Loucy (cell line): ENCODE data around the gene KRT32.

ENCODE experiments used
- H2AFZ ChIP-seq: fragments of 200-600 bp; sonication (generic); 2 replicates; pipeline ENCODE4 v1.6.0; 2016; ENCODE audit warnings: antibody characterized with exemption, mild to moderate bottlenecking, low read length, moderate library complexity
- H3F3A ChIP-seq: fragments of 200-600 bp; 2 replicates; pipeline ENCODE4 v1.6.0; 2016; ENCODE audit warnings: antibody characterized with exemption, low read depth, mild to moderate bottlenecking
- H3K27me3 ChIP-seq: fragments of 200-600 bp; sonication (generic); 2 replicates; pipeline ENCODE4 v1.6.1; 2014; ENCODE audit warnings: low read length, mild to moderate bottlenecking; ENCODE audit not compliant: insufficient read depth, poor library complexity, severe bottlenecking
- H3K36me3 ChIP-seq: fragments of 200-600 bp; sonication (generic); 2 replicates; pipeline ENCODE4 v1.6.1; 2016; ENCODE audit warnings: low read length; ENCODE audit not compliant: insufficient read depth
- H3K4me1 ChIP-seq: fragments of 200-600 bp; sonication (generic); 2 replicates; pipeline ENCODE4 v1.5.1; 2014; ENCODE audit warnings: low read length, mild to moderate bottlenecking; ENCODE audit not compliant: insufficient read depth, poor library complexity, severe bottlenecking
- H3K4me2 ChIP-seq: fragments of 200-600 bp; sonication (generic); 2 replicates; pipeline ENCODE4 v1.6.0; 2014; ENCODE audit warnings: antibody characterized with exemption, low read length, low read depth, mild to moderate bottlenecking; ENCODE audit not compliant: poor library complexity, severe bottlenecking
- H3K4me3 ChIP-seq: fragments of 200-600 bp; sonication (generic); 2 replicates; pipeline ENCODE4 v1.5.1; 2014; ENCODE audit warnings: low read length, mild to moderate bottlenecking, mixed read lengths; ENCODE audit not compliant: poor library complexity, severe bottlenecking
- H3K79me2 ChIP-seq: fragments of 200-600 bp; sonication (generic); 2 replicates; pipeline ENCODE4 v1.6.1; 2014; ENCODE audit warnings: low read length; ENCODE audit not compliant: insufficient read depth
- H3K9ac ChIP-seq: fragments of 200-600 bp; sonication (generic); 2 replicates; pipeline ENCODE4 v1.6.0; 2014; ENCODE audit warnings: mild to moderate bottlenecking, low read depth, low read length, moderate library complexity; ENCODE audit not compliant: poor library complexity, severe bottlenecking
- H3K9me2 ChIP-seq: fragments of 200-600 bp; sonication (generic); replicated peaks from 2 replicates; pipeline ENCODE4 v1.6.1; 2016; ENCODE audit warnings: low read depth, low read length, mixed read lengths
- H3K9me3 ChIP-seq: fragments of 200-600 bp; sonication (generic); 2 replicates; pipeline ENCODE4 v1.6.1; 2014; ENCODE audit warnings: mild to moderate bottlenecking, antibody characterized with exemption, low read length, low read depth; ENCODE audit not compliant: insufficient read depth
- H4K20me1 ChIP-seq: fragments of 200-600 bp; sonication (generic); 2 replicates; pipeline ENCODE4 v1.6.0; 2014; ENCODE audit warnings: antibody characterized with exemption, low read length, mild to moderate bottlenecking; ENCODE audit not compliant: insufficient read depth, poor library complexity, severe bottlenecking
- EZH2phosphoT487 ChIP-seq: fragments of 200-600 bp; IDR thresholded peaks from 2 replicates; pipeline ENCODE4 v1.6.1; 2018; ENCODE audit warnings: antibody characterized with exemption, mild to moderate bottlenecking, moderate library complexity, borderline replicate concordance
- TF ChIP-seq, protein P1 (sequence below): fragments of 200-600 bp; sonication (generic); conservative IDR thresholded peaks from 2 replicates; pipeline ENCODE4 v1.5.1; 2014; ENCODE audit warnings: mild to moderate bottlenecking, antibody characterized with exemption, low read length

The KRT32 gene

DNA sequence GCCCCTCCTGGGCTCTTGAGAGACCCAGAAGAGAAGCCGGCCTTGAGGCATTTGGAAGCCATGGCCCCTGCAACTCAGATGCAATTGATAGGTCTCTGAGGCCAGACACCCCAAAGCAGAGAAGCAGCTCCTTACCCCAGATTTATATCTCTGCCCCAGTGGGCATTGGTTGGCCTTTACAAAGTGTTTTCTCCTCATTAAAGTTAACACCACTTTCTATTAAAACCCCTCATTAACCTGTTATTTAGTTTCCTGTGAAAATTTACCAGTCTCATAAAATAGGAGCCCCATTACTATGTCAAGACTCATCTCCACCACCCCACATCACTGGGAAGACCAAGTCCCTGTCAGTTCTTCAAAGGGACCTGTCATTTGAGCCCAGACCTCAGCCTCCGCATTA lies 13.8 kb upstream of the KRT32 start, which contains the start of gene KRT35:
TSS of gene KRT35 (minus strand) at position 116 of the 400 bp plus-strand sequence. CDS start at position 62, 54 bp downstream.
- H4K20me1 ChIP-seq, result no peaks in the 10 kb centered on the region
- no peaks in the 10 kb centered on the region for H3K4me1 ChIP-seq
- H3K36me3 ChIP-seq, result no peaks in the 10 kb centered on the region
- no peaks in the 10 kb centered on the region for H3K79me2 ChIP-seq
- no peaks in the 10 kb centered on the region for H3K27me3 ChIP-seq
- H3K4me2 ChIP-seq, result no peak within 1 kb of the TSS
- H3F3A ChIP-seq, result no peaks in the 10 kb centered on the region
- H3K9me3 ChIP-seq, result no peaks in the 10 kb centered on the region
- TF ChIP-seq EZH2phosphoT487, result no peak
- TF ChIP-seq, protein P1, sequence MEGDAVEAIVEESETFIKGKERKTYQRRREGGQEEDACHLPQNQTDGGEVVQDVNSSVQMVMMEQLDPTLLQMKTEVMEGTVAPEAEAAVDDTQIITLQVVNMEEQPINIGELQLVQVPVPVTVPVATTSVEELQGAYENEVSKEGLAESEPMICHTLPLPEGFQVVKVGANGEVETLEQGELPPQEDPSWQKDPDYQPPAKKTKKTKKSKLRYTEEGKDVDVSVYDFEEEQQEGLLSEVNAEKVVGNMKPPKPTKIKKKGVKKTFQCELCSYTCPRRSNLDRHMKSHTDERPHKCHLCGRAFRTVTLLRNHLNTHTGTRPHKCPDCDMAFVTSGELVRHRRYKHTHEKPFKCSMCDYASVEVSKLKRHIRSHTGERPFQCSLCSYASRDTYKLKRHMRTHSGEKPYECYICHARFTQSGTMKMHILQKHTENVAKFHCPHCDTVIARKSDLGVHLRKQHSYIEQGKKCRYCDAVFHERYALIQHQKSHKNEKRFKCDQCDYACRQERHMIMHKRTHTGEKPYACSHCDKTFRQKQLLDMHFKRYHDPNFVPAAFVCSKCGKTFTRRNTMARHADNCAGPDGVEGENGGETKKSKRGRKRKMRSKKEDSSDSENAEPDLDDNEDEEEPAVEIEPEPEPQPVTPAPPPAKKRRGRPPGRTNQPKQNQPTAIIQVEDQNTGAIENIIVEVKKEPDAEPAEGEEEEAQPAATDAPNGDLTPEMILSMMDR, result no peak
- H3K9me2 ChIP-seq, result no peaks in the 10 kb centered on the region
- H2AFZ ChIP-seq, result no peak within 1 kb of the TSS
- H3K4me3 ChIP-seq, result no peak within 1 kb of the TSS
- H3K9ac ChIP-seq, result no peak within 1 kb of the TSS

DNA sequence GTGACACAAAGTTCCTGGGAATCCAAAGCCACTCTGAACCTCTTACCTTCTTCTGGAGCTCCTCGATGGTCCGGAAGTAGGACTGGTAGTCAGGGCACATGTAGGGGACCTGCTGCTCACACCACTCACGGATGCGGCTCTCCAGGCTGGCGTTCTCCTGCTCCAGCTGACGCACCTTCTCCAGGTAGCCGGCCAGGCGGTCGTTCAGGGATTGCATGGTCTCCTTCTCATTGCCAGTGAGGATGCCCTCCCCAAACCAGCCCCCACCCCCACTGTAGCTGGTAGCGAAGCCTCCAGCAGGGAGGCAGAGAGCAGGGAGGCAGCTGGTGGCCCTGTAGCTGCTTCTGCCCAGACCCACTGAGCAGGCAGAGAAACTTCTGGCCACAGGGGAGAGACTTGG lies 13.4 kb upstream of the KRT32 start:
- H3K36me3 ChIP-seq, result no peaks in the 10 kb centered on the region
- no peaks in the 10 kb centered on the region for H3K79me2 ChIP-seq
- H3K4me1 ChIP-seq, result no peaks in the 10 kb centered on the region
- H3K9me3 ChIP-seq, result no peaks in the 10 kb centered on the region
- H3K4me2 ChIP-seq, result no peak overlapping the region
- H3K9me2 ChIP-seq, result no peaks in the 10 kb centered on the region
- TF ChIP-seq, protein P1, result no peak
- no peak for TF ChIP-seq EZH2phosphoT487
- H3K9ac ChIP-seq, result no peak overlapping the region
- no peaks in the 10 kb centered on the region for H3K27me3 ChIP-seq
- no peaks in the 10 kb centered on the region for H3F3A ChIP-seq
- no peaks in the 10 kb centered on the region for H4K20me1 ChIP-seq
- no peak overlapping the region for H3K4me3 ChIP-seq
- no peak overlapping the region for H2AFZ ChIP-seq

DNA sequence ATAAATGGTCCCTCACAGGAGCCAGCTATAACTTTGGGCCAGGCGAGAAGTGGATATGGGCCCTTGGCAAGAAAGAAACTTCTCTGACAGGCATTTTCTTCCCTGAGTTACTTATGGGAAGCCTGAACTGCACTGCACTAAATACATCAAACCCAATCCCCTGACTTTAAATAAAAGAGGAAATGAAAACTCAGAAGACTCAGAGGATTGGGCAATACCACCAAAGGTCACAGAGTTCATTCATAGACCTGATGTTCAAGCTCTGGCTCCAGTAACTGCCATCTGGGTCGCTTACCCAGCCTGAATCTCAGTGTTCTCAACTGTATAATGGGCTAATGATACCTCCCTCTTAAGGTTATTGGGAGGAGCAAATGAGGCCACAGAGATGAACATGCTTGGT lies 12.9 kb upstream of the KRT32 start:
- H3K27me3 ChIP-seq, result no peaks in the 10 kb centered on the region
- no peak for TF ChIP-seq EZH2phosphoT487
- TF ChIP-seq, protein P1, result no peak
- no peaks in the 10 kb centered on the region for H4K20me1 ChIP-seq
- no peaks in the 10 kb centered on the region for H3K9me3 ChIP-seq
- H3K4me3 ChIP-seq, result no peak overlapping the region
- H3K4me1 ChIP-seq, result no peaks in the 10 kb centered on the region
- no peaks in the 10 kb centered on the region for H3K79me2 ChIP-seq
- no peak overlapping the region for H3K9ac ChIP-seq
- H3F3A ChIP-seq, result no peaks in the 10 kb centered on the region
- H3K4me2 ChIP-seq, result no peak overlapping the region
- H2AFZ ChIP-seq, result no peak overlapping the region
- no peaks in the 10 kb centered on the region for H3K9me2 ChIP-seq
- no peaks in the 10 kb centered on the region for H3K36me3 ChIP-seq
